CD14-positive monocyte (primary cell): ENCODE data around the gene DNAH10. TPM values are rescaled to one million over a fixed set of nuclear protein-coding genes. Genes with fewer than 3 reads are reported as not detected.

ENCODE experiments used
- DNase-seq, 3 donors: peaks; one replicate each; pipeline ENCODE4 v3.0.0-alpha.2; 2011 to 2022
- H2AFZ ChIP-seq: 2 replicates; pipeline ENCODE4 v1.6.0; 2012; ENCODE audit warnings: mild to moderate bottlenecking, low read depth, low read length, inconsistent platforms; ENCODE audit not compliant: insufficient read depth, poor library complexity, severe bottlenecking
- H3K27ac ChIP-seq, 2 donors: 1 replicate in 1 of 2; 2 replicates in 1 of 2; pipeline ENCODE4 v1.5.1; 2012 to 2013; ENCODE audit warnings: low read length in 2 of 2, control low read depth in 1 of 2, inconsistent platforms in 1 of 2, low read depth in 1 of 2, mild to moderate bottlenecking in 1 of 2
- H3K27me3 ChIP-seq, 2 donors: one replicate each; pipeline versions ENCODE4 v1.6.0 to v1.6.1; 2011 to 2013; ENCODE audit warnings: low read length in 2 of 2; ENCODE audit not compliant: control insufficient read depth in 2 of 2, insufficient read depth in 2 of 2
- H3K36me3 ChIP-seq, 2 donors: replicated peaks in 1 of 2; 1 replicate in 1 of 2; 2 replicates in 1 of 2; pipeline versions ENCODE4 v1.5.1 to v1.6.1; 2012 to 2013; ENCODE audit warnings: low read length in 2 of 2, control low read depth in 1 of 2, inconsistent platforms in 1 of 2, mild to moderate bottlenecking in 1 of 2; ENCODE audit not compliant: insufficient read depth in 2 of 2, control insufficient read depth in 1 of 2
- H3K4me1 ChIP-seq, 2 donors: 1 replicate in 1 of 2; 2 replicates in 1 of 2; pipeline versions ENCODE4 v1.5.1 to v1.6.1; 2012 to 2013; ENCODE audit warnings: low read length in 2 of 2, control low read depth in 1 of 2, inconsistent platforms in 1 of 2, mild to moderate bottlenecking in 1 of 2, moderate library complexity in 1 of 2; ENCODE audit not compliant: insufficient read depth in 2 of 2, control insufficient read depth in 1 of 2
- H3K4me2 ChIP-seq: replicated peaks from 2 replicates; pipeline ENCODE3; 2012; ENCODE audit warnings: low read length, moderate library complexity, mild to moderate bottlenecking; ENCODE audit not compliant: poor library complexity, severe bottlenecking; ENCODE audit errors: extremely low read depth
- H3K4me3 ChIP-seq, 3 experiments: fragments of 200-600 bp in 1 of 3; sonication (generic) in 1 of 3; replicated peaks in 1 of 3; 1 replicate in 2 of 3; 2 replicates in 1 of 3; pipeline ENCODE4 v1.5.1; 2011 to 2013; ENCODE audit warnings: low read length in 3 of 3, mild to moderate bottlenecking in 3 of 3, control low read depth in 2 of 3, low read depth in 2 of 3, inconsistent platforms in 1 of 3, moderate library complexity in 1 of 3
- H3K79me2 ChIP-seq: 2 replicates; pipeline ENCODE4 v1.6.0; 2012; ENCODE audit warnings: mild to moderate bottlenecking, control low read depth, inconsistent platforms, low read length, moderate library complexity; ENCODE audit not compliant: insufficient read depth
- H3K9ac ChIP-seq: 2 replicates; pipeline ENCODE4 v1.6.0; 2017; ENCODE audit warnings: low read length, mild to moderate bottlenecking; ENCODE audit not compliant: insufficient read depth, poor library complexity, severe bottlenecking
- H3K9me3 ChIP-seq, 2 donors: replicated peaks in 1 of 2; 1 replicate in 1 of 2; 2 replicates in 1 of 2; pipeline versions ENCODE4 v1.5.1 to v1.6.1; 2012 to 2013; ENCODE audit warnings: low read length in 2 of 2, control low read depth in 1 of 2; ENCODE audit not compliant: control insufficient read depth in 1 of 2, insufficient read depth in 1 of 2
- H4K20me1 ChIP-seq: 2 replicates; pipeline ENCODE4 v1.6.0; 2012; ENCODE audit warnings: mild to moderate bottlenecking, low read length, control low read depth, moderate library complexity; ENCODE audit not compliant: insufficient read depth
- H3K27ac Mint-ChIP-seq, 7 donors: one replicate each; pipeline ENCODE4 v1.8.0; 2020; ENCODE audit warnings: mild to moderate bottlenecking in 7 of 7, mixed read lengths in 7 of 7, moderate library complexity in 6 of 7, inconsistent platforms in 2 of 7
- H3K27me3 Mint-ChIP-seq, 3 donors: one replicate each; pipeline ENCODE4 v1.8.0; 2021 to 2022; ENCODE audit warnings: low read depth in 3 of 3, mild to moderate bottlenecking in 3 of 3, mixed read lengths in 3 of 3, moderate library complexity in 3 of 3, inconsistent platforms in 1 of 3
- H3K36me3 Mint-ChIP-seq, 2 donors: one replicate each; pipeline ENCODE4 v1.8.0; 2020; ENCODE audit warnings: mixed read lengths in 2 of 2, inconsistent platforms in 1 of 2, mild to moderate bottlenecking in 1 of 2
- H3K4me1 Mint-ChIP-seq: one replicate; pipeline ENCODE4 v1.8.0; 2020; ENCODE audit warnings: mild to moderate bottlenecking, mixed read lengths
- H3K4me3 Mint-ChIP-seq, 2 donors: one replicate each; pipeline ENCODE4 v1.8.0; 2020; ENCODE audit warnings: mild to moderate bottlenecking in 2 of 2, mixed read lengths in 2 of 2, moderate library complexity in 1 of 2
- H3K9me3 Mint-ChIP-seq, 7 donors: one replicate each; pipeline ENCODE4 v1.8.0; 2020 to 2022; ENCODE audit warnings: mixed read lengths in 7 of 7, mild to moderate bottlenecking in 6 of 7, moderate library complexity in 6 of 7, inconsistent platforms in 2 of 7
- WGBS: methylation state at CpG from one replicate; pipeline ENCODE4 v1.1.5; 2013; ENCODE audit warnings: missing lambda C conversion rate; ENCODE audit not compliant: insufficient coverage; 5-methylcytosine and 5-hydroxymethylcytosine counted together
- intact Hi-C, 2 donors: fragments of 100-400 bp; cut with micrococcal nuclease; formaldehyde crosslinking; loops; one replicate each; pipeline versions ENCODE4 v1.15.0 to v1.15.1; 2023
- polyA plus RNA-seq, 3 donors: library from polyadenylated mRNA; depleted of rRNA in 1 of 3; unstranded in 2 of 3; stranded (reverse) in 1 of 3; fragments of 300-500 nt in 2 of 3; fragments of >200 nt in 1 of 3; fragmentation: Illumina TruSeq in 2 of 3; gene quantifications; 1 replicate in 2 of 3; 2 replicates in 1 of 3; pipeline ENCODE4 v1.2.3, GENCODE V29; 2012 to 2021
- TF ChIP-seq, protein P1 (sequence below): fragments of 200-600 bp; IDR thresholded peaks from one replicate; pipeline ENCODE4 v1.8.0; 2022; ENCODE audit warnings: antibody characterized with exemption, mild to moderate bottlenecking

The DNAH10 gene
- polyA plus RNA-seq, 3 donors, result not detected

DNA sequence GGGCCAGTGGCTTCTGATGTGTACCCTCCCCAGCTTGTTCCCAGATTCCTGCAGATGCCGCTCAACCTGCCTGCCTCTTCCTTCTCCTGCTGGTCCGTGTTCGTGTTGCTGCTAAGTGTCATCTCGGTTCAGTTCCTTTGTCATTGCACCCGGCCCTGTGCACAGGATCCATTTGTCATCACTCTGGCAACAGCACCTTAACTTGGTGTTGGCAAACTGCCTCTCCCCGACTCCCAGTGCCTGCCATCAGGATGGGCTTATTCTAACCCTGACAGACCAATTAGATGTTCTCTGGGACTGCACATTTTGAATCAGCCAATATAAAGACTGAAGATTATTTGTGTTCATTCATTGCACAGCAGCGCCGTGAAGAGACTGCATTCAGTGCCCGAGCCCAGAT is 137.3 kb downstream of the DNAH10 start:
- no peak overlapping the region for H3K27ac Mint-ChIP-seq
- H3K27ac ChIP-seq, result no peak overlapping the region

DNA sequence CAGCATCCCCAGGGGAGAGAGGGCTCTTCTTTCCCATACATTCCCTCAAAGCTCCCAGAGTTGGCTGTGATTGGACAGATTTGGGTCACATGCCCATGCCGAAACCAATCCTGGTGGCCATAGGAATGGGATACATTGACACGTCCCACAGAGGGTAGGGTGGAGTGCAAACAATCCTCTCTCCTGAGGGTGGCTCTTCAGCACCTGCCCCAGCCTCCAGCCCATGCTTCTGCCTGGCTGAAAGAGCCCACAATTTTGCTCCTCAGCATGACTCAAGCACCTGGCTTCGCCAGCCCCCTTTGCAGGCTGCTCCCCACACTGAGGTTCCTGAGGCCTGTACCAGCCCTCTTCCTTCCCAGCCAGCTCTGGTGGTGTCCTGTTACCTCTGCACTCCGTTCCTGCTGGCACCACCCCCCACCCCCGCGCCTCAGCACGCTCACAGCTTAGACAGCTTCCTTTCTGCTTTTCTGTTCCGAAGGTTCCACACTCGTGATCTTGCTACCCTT is 138.8 kb downstream of the DNAH10 start:
- WGBS, result 12% methylated on average over 9 of the region's 9 CpGs
- intact Hi-C loops, result no loop called here
- Histone ChIP-seq H3K9ac (no peak overlapping the region), H3K4me2 (no peak overlapping the region), H2AFZ (no peak overlapping the region), H3K4me3 (no peak overlapping the region), H3K9me3 (no peaks in the 10 kb centered on the region), H3K79me2 (no peaks in the 10 kb centered on the region), H4K20me1 (no peaks in the 10 kb centered on the region), H3K4me1 (no peaks in the 10 kb centered on the region), H3K27me3 (no peaks in the 10 kb centered on the region), H3K27ac (no peak overlapping the region), H3K36me3 (no peaks in the 10 kb centered on the region)
- TF ChIP-seq, protein P1, sequence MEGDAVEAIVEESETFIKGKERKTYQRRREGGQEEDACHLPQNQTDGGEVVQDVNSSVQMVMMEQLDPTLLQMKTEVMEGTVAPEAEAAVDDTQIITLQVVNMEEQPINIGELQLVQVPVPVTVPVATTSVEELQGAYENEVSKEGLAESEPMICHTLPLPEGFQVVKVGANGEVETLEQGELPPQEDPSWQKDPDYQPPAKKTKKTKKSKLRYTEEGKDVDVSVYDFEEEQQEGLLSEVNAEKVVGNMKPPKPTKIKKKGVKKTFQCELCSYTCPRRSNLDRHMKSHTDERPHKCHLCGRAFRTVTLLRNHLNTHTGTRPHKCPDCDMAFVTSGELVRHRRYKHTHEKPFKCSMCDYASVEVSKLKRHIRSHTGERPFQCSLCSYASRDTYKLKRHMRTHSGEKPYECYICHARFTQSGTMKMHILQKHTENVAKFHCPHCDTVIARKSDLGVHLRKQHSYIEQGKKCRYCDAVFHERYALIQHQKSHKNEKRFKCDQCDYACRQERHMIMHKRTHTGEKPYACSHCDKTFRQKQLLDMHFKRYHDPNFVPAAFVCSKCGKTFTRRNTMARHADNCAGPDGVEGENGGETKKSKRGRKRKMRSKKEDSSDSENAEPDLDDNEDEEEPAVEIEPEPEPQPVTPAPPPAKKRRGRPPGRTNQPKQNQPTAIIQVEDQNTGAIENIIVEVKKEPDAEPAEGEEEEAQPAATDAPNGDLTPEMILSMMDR, result no peak
- Mint-ChIP-seq H3K9me3 (peaks cover 0 to 2% (median 0%) of the 10 kb centered on the region in 7 donors), H3K36me3 (no peaks in the 10 kb centered on the region), H3K4me1 (peaks cover 12% of the 10 kb centered on the region), H3K4me3 (no peak overlapping the region), H3K27ac (no peak overlapping the region), H3K27me3 (peaks cover 0 to 3% (median 2%) of the 10 kb centered on the region in 3 donors)
- DNase-seq, result no peak

More for the DNA sequence above, 137.3 kb downstream of the DNAH10 start:
- Histone ChIP-seq H3K79me2 (no peaks in the 10 kb centered on the region), H3K9ac (no peak overlapping the region), H3K4me3 (no peak overlapping the region), H3K4me2 (no peak overlapping the region), H2AFZ (no peak overlapping the region), H3K9me3 (no peaks in the 10 kb centered on the region), H4K20me1 (no peaks in the 10 kb centered on the region), H3K36me3 (no peaks in the 10 kb centered on the region), H3K27me3 (no peaks in the 10 kb centered on the region), H3K4me1 (no peaks in the 10 kb centered on the region)
- Mint-ChIP-seq H3K4me1 (peaks cover 12% of the 10 kb centered on the region), H3K4me3 (no peak overlapping the region), H3K36me3 (no peaks in the 10 kb centered on the region), H3K9me3 (peaks cover 0 to 2% (median 0%) of the 10 kb centered on the region in 7 donors), H3K27me3 (peaks cover 0 to 3% (median 1%) of the 10 kb centered on the region in 3 donors)
- TF ChIP-seq, protein P1, result no peak
- 93% methylated on average over 9 of the region's 9 CpGs for WGBS
- intact Hi-C loops, result no loop called here
- no peak for DNase-seq
